NCI-H510A treated with DMSO at 0.1 percent for 48 hours (cell line): ENCODE measurements around the gene RGS18.
"Not testable (repeated sequence)": the region's sequence is repeated elsewhere in the genome, so short reads cannot be mapped to it uniquely, and the experiment has no call there.

Experiments
- DNase-seq: peaks from one replicate; lab custom pipeline; 2025; lab: John Stamatoyannopoulos, UW

The RGS18 gene

GRCh38 chr1:192167011-192167410 is 8.7 kb downstream of the RGS18 start:
- no peak for DNase-seq

- no peak for DNase-seq
Observed at GRCh38 chr1:192167911-192168700, 9.8 kb downstream of the RGS18 start.

- no peak for DNase-seq
Observed at GRCh38 chr1:192168964-192169363, 10.7 kb downstream of the RGS18 start.

GRCh38 chr1:192170196-192170984 is 12.1 kb downstream of the RGS18 start:
- DNase-seq: no peak

GRCh38 chr1:192171123-192171522 is 12.9 kb downstream of the RGS18 start:
- DNase-seq: no peak

GRCh38 chr1:192175971-192176370 is 17.7 kb downstream of the RGS18 start:
- no peak for DNase-seq

GRCh38 chr1:192183788-192184187 is 25.5 kb downstream of the RGS18 start:
- DNase-seq: no peak

- no peak for DNase-seq
Observed at GRCh38 chr1:192186197-192186596, 27.9 kb downstream of the RGS18 start.

- DNase-seq: no peak
Observed at GRCh38 chr1:192190066-192190465, 31.8 kb downstream of the RGS18 start.

- DNase-seq: no peak
Observed at GRCh38 chr1:192201303-192201702, 43.0 kb downstream of the RGS18 start.

GRCh38 chr1:192224396-192224795 is 66.1 kb downstream of the RGS18 start:
- no peak for DNase-seq

GRCh38 chr1:192224846-192225245 is 66.6 kb downstream of the RGS18 start:
- no peak for DNase-seq

- DNase-seq: no peak
Observed at GRCh38 chr1:192225266-192225665, 67.0 kb downstream of the RGS18 start.

- no peak for DNase-seq
Observed at GRCh38 chr1:192225703-192226102, 67.4 kb downstream of the RGS18 start.

- no peak for DNase-seq
Observed at GRCh38 chr1:192227330-192227729, 69.1 kb downstream of the RGS18 start.

GRCh38 chr1:192227980-192228379 is 69.7 kb downstream of the RGS18 start:
- DNase-seq: not testable (repeated sequence)

GRCh38 chr1:192232817-192233417 is 74.7 kb downstream of the RGS18 start:
- DNase-seq: no peak

GRCh38 chr1:192235127-192235526 is 76.9 kb downstream of the RGS18 start:
- no peak for DNase-seq
